Activated T-cell treated with anti-CD3 and anti-CD28 coated beads for 1 hour (primary cell): ENCODE data around the gene DCAF4.

Source experiments
- DNase-seq: peaks from one replicate; pipeline ENCODE4 v3.0.0-alpha.2; 2020; ENCODE audit warnings: low read depth

The DCAF4 gene, protein sequence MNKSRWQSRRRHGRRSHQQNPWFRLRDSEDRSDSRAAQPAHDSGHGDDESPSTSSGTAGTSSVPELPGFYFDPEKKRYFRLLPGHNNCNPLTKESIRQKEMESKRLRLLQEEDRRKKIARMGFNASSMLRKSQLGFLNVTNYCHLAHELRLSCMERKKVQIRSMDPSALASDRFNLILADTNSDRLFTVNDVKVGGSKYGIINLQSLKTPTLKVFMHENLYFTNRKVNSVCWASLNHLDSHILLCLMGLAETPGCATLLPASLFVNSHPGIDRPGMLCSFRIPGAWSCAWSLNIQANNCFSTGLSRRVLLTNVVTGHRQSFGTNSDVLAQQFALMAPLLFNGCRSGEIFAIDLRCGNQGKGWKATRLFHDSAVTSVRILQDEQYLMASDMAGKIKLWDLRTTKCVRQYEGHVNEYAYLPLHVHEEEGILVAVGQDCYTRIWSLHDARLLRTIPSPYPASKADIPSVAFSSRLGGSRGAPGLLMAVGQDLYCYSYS

DNA sequence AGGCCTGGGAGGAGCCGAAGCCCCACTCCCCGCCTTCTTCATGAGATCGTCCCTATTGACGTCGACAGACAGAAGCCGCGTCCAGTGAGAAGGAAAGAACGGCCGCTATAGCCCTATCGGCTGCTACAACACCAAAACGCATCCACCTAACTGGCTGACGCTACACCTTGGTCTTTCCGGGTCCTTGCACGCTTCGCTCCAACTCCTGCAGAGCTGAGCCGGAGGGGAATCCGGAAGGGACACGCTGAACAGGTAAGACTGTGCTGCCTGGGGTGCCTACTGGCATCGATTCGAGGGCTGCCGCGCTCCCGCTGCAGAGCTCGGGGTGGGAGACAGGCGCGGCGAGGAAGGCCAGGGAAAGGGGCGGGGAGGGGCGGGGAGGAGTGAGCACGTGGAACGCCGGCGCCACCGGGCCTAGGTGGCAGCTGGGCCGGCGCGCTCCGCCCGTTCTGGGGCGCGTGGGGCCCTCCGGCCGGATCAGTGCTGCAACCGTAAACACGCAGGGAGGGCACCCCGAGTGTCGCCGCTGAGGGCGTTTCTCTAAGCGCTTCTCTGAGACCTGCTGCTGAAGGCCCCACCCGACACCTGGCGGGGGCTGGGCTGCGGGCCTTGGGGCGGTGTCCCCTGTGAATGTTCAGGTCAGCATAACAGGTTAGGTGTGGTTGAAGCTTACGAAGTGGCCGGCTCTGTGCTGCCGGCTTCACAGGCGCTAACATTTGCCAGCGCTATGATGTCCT lies at the start of gene DCAF4:
Gene DCAF4, plus strand, starts transcription at position 173 of the 737 bp plus-strand sequence. CDS start 11,515 bp downstream, outside the sequence.
- DNase-seq: peak; percentile 90

DNA sequence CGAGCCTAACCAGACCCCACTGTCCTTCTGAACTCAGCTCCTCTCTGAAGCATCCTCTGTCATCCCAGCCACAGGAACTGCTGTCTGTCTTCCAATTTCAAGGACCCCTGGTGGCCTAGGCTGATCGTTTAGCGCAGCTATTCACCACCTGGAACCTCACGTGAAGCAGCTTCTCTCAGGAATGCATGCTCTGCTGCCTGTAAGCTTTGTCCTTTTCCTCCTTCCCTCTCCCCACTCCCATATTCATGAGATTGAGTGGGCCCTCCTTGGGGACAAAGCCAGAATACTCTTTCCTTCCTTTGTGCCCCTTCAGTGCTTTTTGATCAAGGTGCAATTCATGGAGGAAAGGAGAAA lies 49.6 kb upstream of the DCAF4 start:
- DNase-seq: no peak

DNA sequence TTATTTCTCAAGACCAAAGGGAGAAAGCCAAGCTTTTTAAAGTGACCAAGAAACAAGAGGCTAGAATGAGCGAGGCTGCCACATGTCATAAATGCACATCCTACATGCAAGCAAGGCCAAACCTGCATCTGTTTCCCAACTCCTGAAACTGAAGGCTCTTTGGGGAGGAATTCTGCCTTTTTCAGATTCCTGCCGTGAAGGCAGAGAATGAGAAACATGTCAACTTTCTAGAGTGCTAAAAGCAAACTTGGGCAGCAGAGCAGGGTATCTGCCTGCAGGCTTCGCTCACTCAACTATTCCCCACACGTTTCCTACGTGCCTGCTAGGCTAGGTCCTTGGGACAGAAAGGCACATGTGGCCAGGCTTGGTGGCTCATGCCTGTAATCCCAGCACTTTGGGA lies 47.5 kb upstream of the DCAF4 start:
- DNase-seq: no peak

DNA sequence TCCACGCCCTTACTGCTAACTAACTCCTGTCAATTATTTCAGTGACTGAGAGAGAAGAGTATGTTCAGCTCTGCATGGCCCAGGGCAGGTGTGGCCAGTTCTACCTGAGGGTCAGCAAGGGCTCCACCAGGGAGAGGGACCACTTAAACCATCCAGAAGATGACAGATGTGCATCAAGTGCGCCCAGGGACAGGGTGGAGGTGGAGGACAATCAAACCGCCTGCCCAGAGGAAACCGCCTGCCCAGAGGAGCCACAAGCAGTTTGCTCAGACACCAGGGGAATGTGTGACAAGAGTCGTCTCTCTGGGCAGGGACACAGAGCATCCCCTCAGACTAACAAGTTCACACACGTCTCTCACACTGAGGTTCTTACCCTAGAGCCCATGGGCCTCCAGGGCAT lies 46.8 kb upstream of the DCAF4 start:
- DNase-seq: no peak

DNA sequence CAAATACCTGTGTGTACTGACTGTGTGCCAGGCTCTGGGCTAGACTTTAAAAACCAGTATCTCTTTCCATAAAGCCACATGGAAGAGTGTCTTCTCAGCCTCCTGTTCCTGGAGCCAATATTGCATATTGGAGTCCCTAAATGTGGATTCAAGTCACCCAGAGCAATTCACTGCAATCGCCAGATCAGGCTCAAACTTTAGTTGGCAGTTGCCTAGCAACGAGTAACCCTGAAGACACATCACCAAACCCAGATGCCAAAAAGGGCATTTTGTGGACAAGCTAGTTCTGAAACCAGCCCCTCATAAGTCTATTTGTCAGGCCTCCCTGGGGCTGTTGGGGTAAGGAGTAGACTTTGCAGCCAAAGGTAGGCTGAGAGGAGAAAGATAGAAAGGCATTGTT lies 46.1 kb upstream of the DCAF4 start:
- no peak for DNase-seq

DNA sequence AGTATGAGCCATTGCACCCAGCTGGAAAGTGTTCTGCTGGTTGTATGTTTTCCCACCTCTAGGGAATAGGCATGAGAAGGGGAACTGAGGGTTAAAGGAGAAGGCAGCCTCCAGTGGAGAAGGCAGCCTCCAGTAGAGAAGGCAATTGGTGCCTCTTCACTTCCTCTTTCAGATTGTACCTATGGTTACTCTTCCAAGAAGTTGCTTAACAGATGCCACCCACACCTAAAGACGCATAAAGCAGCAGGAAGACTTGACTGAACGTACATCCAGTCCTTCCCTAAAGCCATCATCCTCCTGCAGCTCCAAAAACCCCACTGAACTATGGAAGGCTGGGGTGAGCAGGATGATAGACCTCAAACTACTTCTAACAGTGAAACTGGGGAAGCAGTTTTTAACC lies 45.4 kb upstream of the DCAF4 start:
- DNase-seq: no peak

DNA sequence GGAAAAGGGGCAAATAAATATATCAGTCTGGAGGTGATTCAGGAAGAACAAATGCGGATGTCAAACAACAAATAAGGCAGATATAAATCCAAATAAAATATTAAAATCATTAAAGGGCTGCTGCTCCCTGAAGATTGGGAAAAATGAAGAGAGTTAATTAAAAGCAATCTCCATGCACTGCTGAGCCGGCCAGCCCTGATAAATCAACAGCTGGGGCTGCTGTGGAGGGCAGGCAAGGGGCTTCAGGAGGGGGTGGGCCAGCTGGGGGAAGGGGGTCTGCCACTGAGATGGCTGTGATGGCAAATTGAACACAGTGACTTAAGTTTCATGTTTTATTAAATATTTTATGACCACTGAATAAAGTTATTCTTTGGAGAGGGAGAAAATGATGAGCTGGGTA lies 44.7 kb upstream of the DCAF4 start:
- DNase-seq: no peak

DNA sequence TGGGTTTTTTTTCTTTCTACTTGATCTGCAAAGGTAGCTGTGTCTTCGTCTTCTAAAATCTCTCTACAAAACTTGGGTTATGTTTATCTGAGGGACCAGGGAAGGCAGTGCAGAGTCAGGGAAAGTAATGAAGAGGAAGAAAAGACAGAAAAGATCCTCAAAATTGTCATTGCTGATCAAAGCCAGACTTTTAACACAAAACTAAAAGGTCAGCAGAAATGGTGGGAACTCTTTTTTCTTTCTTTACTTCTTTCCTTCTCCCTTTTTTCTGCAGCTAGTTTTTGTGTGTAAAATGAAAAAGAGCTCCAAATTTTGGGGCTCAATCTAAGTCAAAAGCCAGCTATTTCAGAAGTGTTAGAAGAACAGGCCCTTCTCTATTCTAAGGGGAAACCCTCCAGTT lies 44.2 kb upstream of the DCAF4 start:
- no peak for DNase-seq

DNA sequence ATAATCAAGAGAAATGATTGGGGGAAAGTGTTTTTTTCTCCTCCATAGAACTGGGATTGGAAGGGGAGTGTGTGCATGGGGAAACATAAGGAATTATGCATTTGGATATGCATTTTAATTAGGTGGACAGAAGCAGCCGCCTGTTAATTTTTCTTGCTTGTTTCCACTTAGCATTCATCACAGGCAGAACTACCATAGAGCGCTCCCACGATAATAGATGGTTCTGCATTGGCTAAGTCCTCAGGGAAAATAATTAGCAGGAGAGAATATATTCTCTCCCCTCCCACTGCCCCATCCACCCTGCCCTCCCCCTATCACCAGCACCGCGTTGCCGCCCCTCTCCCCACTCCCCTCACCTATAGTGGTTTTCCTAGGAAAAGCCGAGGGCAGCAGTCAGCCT lies 43.8 kb upstream of the DCAF4 start:
- no peak for DNase-seq

DNA sequence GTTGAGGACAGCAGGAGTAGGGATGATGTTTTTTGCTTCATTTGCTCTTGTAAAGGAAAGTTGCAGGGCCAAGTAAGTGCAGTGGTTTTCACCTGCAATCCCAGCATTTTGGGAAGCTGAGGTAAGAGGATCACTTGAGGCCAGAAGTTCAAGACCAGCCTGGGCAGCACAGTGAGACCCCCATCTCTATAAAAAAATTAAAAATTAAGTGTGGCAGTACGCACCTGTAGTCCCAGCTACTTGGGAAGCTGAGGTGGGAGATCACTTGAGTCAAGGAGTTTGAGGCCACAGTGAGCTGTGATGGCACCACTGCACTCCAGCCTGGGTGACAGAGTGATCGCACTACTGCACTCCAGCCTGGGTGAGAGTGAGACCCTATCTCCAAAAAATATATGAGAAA lies 43.2 kb upstream of the DCAF4 start:
- no peak for DNase-seq

DNA sequence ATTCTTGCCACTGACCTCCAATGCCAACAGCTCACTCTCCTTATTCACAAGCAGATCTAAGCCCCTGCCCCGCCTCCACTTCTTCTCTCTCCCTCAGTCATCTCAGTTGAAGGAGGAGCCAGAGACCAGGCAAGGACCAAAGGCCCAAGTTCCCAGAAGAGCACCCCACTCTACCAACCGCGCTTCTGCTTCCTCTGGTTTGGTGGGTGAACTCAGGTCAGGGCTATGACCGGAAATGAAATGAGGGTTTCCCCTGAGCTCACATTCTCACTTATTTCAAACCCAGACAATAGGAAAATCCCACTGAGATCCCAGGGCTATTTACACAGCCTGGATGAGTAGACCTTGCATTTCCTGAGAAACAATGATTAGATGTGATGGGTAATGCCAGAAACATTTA lies 42.3 kb upstream of the DCAF4 start:
- DNase-seq: no peak

DNA sequence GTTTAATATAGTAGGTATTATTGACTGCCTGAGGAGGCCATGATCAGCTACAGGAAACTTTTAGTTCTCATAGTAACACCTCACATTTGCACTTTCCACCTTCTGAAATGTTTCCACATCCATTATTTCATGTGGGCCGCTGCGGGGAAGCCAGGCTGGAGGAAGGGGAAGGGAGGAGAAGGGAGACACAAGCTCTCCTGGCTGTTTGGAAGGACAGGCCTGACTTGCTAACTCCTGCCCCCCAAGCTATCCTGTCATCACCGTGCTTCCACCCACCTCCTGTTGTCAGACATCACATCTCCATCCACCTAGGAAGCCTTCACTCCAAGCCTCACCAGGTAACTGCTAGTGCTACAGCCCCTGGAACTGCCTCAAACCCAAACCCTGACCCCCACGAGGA lies 41.9 kb upstream of the DCAF4 start:
- DNase-seq: no peak

DNA sequence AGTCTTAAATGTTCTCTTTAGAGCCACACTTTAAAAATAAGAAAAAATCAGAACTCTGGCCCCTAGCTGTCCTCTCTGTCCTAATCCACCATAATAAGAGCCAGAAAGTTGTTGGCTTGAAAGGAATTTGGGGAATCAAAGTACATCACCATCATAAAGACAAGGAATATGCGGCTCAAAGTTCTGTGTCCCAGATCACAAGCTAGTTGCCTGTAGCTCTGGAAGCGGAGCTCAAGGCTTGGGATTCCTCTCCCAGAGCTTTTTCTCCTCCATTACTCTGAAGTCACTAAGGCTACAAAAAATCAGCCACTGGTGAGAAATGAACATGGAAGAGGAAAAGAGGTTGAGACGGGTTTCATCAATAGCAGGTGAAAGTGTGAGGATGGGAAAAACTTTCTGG lies 38.8 kb upstream of the DCAF4 start:
- no peak for DNase-seq

DNA sequence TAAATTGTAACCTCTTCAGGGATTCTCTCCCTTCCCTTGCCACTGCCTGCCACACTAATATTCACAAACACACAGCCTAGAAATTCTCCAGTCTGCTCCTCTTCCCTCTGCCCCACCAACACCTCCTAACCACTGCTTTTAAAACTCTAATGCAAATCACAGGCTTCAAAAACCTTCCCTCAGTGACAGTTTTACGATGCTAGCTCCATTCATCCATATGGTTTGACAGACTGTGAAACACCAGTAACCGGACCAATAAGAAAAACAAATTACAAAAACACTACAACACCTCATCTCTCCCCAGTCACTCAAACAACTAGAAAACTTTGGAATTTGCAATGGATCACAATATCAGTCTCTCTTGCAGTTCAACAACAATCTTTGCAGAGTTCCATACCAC lies 38.1 kb upstream of the DCAF4 start:
- no peak for DNase-seq

DNA sequence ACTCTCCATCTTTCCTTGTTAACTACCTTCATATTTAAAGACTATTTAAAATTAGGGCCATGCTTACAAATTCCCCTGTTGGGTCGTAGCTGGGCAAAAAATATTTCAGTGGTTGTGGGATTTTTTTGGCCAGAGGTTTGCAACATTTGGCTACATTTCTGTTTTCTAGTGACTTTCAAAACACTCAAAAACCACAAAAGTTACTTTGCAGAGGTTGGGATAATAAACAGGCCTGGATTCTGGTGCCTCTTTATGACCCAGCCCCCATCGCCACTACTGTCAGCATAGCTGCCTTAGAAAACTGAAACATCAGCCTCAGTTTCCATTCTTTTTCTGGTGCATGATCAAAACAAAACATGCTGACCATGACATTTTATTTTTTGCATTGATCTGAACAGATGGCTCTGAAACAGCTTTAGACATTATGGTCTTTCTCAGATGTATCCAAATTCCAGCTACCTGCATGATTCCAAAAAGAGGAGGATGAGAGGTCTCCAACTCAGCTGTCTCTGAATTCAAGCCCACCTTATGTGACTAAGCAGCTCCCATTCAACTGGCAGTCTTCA lies 37.5 kb upstream of the DCAF4 start:
- DNase-seq: no peak

DNA sequence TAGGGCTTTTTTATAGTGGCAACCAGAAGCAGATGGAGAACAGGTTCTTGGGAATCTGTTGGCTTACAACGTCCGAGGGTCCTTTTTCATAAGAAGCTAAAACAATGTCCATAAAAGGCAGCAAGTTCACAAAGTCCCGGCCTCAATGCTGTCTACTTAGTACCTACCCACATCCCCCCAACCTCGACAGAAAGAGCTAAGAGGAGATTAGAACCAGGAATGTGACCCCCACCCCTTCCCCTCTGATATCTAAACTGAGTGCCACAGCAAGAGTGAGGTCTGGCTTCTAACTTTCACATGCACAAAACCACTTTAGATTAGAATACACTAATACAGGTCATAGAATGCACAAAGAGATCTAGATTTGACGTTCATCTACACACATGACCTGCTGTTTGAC lies 36.9 kb upstream of the DCAF4 start:
- DNase-seq: no peak

DNA sequence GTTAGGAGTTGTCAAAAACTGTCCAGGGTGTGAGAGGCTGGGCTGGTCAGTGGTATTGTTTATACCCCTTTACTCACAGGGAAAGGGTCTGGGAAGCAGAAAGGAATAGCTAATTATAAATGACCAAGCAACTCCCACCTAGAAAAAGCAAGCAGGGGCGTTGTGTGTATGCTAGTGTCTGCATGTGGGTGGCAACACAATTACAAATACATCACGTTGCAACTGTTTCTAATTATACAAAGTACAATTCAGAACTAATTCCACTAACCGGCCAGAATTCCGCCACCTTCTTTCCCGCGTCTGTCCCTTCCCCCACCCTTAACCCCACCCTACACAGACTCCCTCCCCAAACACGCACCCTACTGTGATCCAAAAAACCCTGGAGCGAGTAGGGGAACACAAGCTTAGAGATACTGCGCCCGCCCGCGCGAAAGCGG lies 34.6 kb upstream of the DCAF4 start:
- DNase-seq: no peak

DNA sequence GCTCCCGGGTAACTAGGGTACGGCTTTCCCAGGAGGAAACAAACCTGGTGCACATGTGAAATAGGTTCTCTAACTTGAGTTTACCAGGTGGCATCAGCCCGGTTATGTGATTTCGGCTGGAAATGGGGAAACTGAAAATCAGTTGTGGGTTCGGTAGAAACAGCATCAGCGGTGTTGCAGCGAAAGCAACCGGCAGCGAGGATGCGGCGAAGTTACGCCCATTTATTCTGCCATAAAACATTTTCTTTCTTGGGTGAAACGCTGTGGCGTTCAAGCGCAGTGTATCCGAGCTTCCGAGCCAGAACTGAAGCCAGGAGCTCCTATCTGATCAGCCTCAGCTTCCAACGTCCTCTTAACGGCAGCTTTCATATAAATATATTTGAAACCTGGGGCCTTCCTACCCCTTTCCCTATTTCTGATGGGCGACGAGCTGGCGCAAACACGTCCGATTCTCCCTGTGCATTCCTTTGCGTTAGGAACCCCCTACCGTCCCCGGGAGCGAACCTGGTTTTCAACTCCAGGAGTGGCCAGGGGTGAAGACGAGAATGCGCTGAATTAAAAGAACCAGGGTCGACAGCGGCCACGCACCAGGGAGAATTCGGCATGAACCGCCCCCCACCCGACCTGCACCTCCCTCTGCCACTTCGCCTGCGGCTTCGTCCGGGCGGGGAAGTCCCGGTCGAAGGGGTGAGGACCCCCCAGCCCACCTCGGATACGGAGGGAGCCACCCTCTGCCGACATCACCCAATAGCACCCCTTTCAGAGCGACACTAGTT lies 34.0 kb upstream of the DCAF4 start:
- peak; percentile 7 for DNase-seq

DNA sequence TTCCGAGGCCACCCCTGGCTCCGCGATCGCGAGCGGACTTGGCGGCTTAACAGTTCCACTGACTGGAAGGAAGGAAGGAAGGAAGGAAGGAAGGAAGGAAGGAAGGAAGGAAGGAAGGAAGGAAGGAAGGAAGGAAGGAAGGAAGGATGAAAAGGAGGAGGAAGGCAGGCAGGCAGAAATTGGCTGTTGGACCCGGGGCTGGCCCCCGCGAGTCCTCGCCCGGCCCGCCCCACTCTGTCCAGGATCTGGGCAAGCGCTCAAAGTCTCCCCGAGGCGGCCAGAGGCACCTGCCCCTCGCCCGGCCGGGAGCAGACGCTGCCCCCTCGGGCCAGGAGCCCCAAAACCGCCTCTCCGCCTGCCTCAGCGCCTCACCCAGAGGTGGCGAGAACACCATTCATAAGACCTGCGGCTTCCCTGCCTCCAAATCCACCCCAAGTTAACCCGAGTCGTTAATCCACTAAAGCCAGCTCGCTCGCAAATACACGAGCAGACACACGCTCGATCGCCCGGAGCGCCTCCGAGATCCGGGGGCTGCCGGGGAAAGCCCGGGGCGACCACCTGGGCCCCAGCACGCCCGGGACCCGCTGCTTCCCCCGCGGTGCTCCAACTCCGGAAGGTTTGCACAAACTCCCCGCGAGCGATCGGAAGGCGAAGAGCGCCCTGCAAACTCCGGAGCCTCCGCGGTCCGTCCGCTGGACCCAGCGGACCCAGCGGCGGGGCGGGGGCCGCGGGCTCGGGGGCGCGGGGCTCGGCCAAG lies 33.2 kb upstream of the DCAF4 start:
- DNase-seq: peak; percentile 11

DNA sequence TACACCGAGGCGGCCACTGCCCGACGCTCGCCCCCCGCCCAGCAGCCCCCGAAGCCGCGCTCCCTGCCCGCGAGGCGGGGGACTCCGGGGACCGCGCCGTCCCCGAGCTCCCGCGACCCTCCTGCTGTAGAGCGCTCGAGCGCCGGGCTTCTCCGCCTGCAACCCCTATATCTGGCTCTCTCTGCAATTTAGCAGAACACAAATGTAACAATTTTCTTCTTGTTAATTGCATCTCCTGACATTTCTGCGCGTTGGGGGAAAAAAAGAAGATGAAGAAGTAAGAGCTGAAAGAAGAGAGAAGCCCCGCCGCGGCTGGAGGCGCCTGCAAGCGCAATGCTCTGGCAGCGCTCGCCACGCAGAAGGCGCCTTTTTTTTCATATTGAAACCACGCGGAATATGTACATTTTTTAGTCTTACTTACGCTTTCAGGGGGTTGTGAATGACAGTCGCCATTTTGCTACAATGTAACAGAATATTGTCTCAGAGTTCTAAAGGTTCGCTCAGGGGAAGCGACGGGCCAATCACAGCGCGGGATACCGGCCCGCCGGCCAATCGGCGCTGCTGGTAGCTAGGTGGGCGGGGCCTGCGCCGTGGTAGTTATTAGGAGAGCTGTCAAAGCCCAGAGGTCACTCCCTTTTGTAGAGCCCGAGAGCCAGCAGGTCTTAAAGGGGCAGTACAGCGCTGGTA lies 32.5 kb upstream of the DCAF4 start, which contains the start of gene DPF3:
Gene DPF3, minus strand, starts transcription at position 466 of the 687 bp plus-strand sequence. Its CDS starts 13 bp downstream, at position 453.
- DNase-seq: peak; percentile 87

DNA sequence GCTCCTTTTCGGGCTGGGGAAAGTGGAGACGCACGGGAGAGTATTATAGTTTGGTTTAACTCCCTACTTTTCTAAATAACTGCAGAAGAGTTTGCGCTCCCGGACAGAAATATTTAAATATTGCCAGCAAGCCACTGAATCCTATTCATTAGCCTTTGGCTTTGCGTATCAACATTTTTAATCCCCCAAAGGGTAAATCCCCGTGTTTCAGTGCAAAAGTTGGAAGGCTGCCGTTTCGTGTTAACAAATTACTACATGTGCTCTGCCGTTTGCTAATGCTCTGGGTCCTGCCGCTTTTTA lies 32.0 kb upstream of the DCAF4 start:
- no peak for DNase-seq
